Kidney epithelial cell (primary cell): Measurements from ENCODE around the gene SPC24. TPM values are rescaled to one million over a fixed set of nuclear protein-coding genes. Genes with fewer than 3 reads are reported as not detected.
A peak's percentile ranks its signal among the peaks of the same experiment; 100 is the strongest.

ENCODE experiments used
- DNase-seq: peaks from one replicate; pipeline ENCODE4 v3.0.0-alpha.2; 2010; ENCODE audit warnings: low read depth
- H3K27me3 ChIP-seq: 2 replicates; pipeline ENCODE4 v1.6.0; 2011; ENCODE audit warnings: low read length; ENCODE audit not compliant: control insufficient read depth, insufficient read depth
- H3K36me3 ChIP-seq: 2 replicates; pipeline ENCODE4 v1.5.1; 2011; ENCODE audit warnings: low read length; ENCODE audit not compliant: control insufficient read depth, insufficient read depth
- H3K4me3 ChIP-seq: 2 replicates; pipeline ENCODE4 v1.5.1; 2011; ENCODE audit warnings: low read depth, mild to moderate bottlenecking, control low read depth, low read length
- CTCF ChIP-seq: IDR thresholded peaks from 2 replicates; pipeline ENCODE4 v1.5.1; 2011; ENCODE audit warnings: mild to moderate bottlenecking, moderate library complexity, low read length, control low read depth, inconsistent platforms; ENCODE audit not compliant: insufficient read depth, poor library complexity, severe bottlenecking
- total RNA-seq: library from RNA; depleted of rRNA; stranded (reverse); fragments of >200 nt; gene quantifications from 2 replicates; pipeline ENCODE4 v1.2.3, GENCODE V29; 2015

SPC24 gene
- total RNA-seq, 1 donor from 2014 or later: 2.8 TPM

- no peaks in the 10 kb centered on the region for H3K27me3 ChIP-seq
- peaks cover 1% of the 10 kb centered on the region for H3K36me3 ChIP-seq
- H3K4me3 ChIP-seq: peak within 1 kb of the TSS; percentile 90
- TF ChIP-seq CTCF: no peak
- DNase-seq: no peak
Measured at GRCh38 chr19:11197291-11198174, 42.0 kb upstream of the SPC24 start, which contains the start of gene KANK2. TSS of gene KANK2 (minus strand) at chr19:11197545. CDS start at chr19:11194511, 3,034 bp downstream.

GRCh38 chr19:11196406-11197287, 41.1 kb upstream of the SPC24 start:
- no peak for TF ChIP-seq CTCF
- no peak for DNase-seq
- no peaks in the 10 kb centered on the region for H3K36me3 ChIP-seq
- H3K27me3 ChIP-seq: no peaks in the 10 kb centered on the region
- peak overlapping the region; percentile 90 for H3K4me3 ChIP-seq

GRCh38 chr19:11195681-11196080, 40.1 kb upstream of the SPC24 start:
- H3K4me3 ChIP-seq: no peak overlapping the region
- no peaks in the 10 kb centered on the region for H3K36me3 ChIP-seq
- no peaks in the 10 kb centered on the region for H3K27me3 ChIP-seq
- no peak for DNase-seq
- no peak for TF ChIP-seq CTCF

- no peak overlapping the region for H3K4me3 ChIP-seq
- TF ChIP-seq CTCF: no peak
- H3K27me3 ChIP-seq: no peaks in the 10 kb centered on the region
- H3K36me3 ChIP-seq: no peaks in the 10 kb centered on the region
- DNase-seq: no peak
Measured at GRCh38 chr19:11194656-11195558, 39.3 kb upstream of the SPC24 start.

- no peaks in the 10 kb centered on the region for H3K27me3 ChIP-seq
- no peak for DNase-seq
- no peaks in the 10 kb centered on the region for H3K36me3 ChIP-seq
- no peak overlapping the region for H3K4me3 ChIP-seq
- no peak for TF ChIP-seq CTCF
Measured at GRCh38 chr19:11194173-11194572, 38.6 kb upstream of the SPC24 start.
